ENCODE measurements around the gene XNDC1N. TPM values are rescaled to one million over a fixed set of nuclear protein-coding genes. Genes with fewer than 3 reads are reported as not detected.

Gene XNDC1N
- total and polyA plus RNA-seq, 2 of the 13 experiments (the other 11 are each of a cell fraction or from before 2014, with no cell fraction given): 3.4 to 7.5 TPM

DNA sequence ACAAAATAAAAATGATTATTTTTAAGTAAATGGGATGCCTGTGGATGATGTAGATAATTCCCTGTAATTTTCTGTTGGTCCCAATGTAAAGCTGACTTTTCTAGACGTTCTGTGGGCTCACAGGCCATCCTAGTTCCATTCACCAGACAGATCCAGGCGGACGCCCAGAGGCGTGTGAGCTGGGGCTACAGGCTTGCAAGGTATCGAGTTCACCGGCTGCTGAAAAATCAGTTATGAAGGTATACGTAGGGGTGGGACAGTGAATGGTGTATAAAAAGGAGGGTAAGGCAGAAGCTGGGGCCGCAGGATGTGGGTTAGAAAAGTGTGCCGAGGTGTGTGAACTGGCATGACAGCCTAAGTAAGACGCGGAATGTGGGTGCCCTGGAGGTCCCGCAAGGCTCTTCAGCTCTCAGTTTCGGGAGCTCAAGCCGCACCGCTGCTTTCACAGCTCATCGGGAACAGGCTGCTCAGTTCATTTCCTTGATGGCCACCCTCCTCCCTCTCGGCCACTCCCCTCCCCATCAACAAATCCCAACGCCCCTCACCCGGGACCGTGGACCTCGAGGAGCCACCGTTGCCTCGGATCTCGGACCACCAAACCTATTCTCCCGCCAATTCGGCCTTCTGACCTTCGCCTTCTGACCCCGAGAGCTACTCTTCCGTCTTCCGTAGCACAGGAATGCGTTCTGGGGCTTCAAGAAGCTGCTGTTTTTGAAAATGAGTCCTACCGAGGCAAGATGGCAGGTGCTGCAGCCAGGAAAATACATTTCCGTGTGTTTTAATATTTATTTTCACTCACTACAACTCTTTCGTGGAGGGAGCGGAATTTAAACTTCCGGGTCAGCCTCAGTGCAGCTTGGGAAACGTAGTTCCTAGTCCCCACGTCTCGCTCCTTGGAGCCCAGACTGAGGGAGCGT lies at the start of gene XNDC1N (continued):
- TF ChIP-seq, protein P1, sequence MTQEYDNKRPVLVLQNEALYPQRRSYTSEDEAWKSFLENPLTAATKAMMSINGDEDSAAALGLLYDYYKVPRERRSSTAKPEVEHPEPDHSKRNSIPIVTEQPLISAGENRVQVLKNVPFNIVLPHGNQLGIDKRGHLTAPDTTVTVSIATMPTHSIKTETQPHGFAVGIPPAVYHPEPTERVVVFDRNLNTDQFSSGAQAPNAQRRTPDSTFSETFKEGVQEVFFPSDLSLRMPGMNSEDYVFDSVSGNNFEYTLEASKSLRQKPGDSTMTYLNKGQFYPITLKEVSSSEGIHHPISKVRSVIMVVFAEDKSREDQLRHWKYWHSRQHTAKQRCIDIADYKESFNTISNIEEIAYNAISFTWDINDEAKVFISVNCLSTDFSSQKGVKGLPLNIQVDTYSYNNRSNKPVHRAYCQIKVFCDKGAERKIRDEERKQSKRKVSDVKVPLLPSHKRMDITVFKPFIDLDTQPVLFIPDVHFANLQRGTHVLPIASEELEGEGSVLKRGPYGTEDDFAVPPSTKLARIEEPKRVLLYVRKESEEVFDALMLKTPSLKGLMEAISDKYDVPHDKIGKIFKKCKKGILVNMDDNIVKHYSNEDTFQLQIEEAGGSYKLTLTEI (CRISPR knock-in tag; conservative IDR thresholded peaks at IDR 0.05): no peak
- TF ChIP-seq, protein P2, sequence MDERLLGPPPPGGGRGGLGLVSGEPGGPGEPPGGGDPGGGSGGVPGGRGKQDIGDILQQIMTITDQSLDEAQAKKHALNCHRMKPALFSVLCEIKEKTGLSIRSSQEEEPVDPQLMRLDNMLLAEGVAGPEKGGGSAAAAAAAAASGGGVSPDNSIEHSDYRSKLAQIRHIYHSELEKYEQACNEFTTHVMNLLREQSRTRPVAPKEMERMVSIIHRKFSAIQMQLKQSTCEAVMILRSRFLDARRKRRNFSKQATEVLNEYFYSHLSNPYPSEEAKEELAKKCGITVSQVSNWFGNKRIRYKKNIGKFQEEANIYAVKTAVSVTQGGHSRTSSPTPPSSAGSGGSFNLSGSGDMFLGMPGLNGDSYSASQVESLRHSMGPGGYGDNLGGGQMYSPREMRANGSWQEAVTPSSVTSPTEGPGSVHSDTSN (CRISPR knock-in tag; IDR thresholded peaks at IDR 0.05): no peak
- TF ChIP-seq, protein P3, sequence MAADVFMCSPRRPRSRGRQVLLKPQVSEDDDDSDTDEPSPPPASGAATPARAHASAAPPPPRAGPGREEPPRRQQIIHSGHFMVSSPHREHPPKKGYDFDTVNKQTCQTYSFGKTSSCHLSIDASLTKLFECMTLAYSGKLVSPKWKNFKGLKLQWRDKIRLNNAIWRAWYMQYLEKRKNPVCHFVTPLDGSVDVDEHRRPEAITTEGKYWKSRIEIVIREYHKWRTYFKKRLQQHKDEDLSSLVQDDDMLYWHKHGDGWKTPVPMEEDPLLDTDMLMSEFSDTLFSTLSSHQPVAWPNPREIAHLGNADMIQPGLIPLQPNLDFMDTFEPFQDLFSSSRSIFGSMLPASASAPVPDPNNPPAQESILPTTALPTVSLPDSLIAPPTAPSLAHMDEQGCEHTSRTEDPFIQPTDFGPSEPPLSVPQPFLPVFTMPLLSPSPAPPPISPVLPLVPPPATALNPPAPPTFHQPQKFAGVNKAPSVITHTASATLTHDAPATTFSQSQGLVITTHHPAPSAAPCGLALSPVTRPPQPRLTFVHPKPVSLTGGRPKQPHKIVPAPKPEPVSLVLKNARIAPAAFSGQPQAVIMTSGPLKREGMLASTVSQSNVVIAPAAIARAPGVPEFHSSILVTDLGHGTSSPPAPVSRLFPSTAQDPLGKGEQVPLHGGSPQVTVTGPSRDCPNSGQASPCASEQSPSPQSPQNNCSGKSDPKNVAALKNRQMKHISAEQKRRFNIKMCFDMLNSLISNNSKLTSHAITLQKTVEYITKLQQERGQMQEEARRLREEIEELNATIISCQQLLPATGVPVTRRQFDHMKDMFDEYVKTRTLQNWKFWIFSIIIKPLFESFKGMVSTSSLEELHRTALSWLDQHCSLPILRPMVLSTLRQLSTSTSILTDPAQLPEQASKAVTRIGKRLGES (CRISPR knock-in tag; IDR thresholded peaks at IDR 0.05; ENCODE audit: borderline replicate concordance): 0 out of 2 replicates have a peak, but pooled peaks have one; percentile 30
- TF ChIP-seq, protein P4, sequence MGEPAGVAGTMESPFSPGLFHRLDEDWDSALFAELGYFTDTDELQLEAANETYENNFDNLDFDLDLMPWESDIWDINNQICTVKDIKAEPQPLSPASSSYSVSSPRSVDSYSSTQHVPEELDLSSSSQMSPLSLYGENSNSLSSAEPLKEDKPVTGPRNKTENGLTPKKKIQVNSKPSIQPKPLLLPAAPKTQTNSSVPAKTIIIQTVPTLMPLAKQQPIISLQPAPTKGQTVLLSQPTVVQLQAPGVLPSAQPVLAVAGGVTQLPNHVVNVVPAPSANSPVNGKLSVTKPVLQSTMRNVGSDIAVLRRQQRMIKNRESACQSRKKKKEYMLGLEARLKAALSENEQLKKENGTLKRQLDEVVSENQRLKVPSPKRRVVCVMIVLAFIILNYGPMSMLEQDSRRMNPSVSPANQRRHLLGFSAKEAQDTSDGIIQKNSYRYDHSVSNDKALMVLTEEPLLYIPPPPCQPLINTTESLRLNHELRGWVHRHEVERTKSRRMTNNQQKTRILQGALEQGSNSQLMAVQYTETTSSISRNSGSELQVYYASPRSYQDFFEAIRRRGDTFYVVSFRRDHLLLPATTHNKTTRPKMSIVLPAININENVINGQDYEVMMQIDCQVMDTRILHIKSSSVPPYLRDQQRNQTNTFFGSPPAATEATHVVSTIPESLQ (CRISPR knock-in tag; conservative IDR thresholded peaks at IDR 0.05): no peak
- TF ChIP-seq CBX2 (IDR thresholded peaks at IDR 0.05; ENCODE audit: low read depth, low read length) (no peak), CBX2 (CRISPR knock-in tag; IDR thresholded peaks at IDR 0.05; ENCODE audit: low read depth) (no peak), FOXA3 (CRISPR knock-in tag; IDR thresholded peaks at IDR 0.05) (no peak), PHF20 (CRISPR knock-in tag; IDR thresholded peaks at IDR 0.05) (peak; percentile 70)
- TF ChIP-seq, protein P5, sequence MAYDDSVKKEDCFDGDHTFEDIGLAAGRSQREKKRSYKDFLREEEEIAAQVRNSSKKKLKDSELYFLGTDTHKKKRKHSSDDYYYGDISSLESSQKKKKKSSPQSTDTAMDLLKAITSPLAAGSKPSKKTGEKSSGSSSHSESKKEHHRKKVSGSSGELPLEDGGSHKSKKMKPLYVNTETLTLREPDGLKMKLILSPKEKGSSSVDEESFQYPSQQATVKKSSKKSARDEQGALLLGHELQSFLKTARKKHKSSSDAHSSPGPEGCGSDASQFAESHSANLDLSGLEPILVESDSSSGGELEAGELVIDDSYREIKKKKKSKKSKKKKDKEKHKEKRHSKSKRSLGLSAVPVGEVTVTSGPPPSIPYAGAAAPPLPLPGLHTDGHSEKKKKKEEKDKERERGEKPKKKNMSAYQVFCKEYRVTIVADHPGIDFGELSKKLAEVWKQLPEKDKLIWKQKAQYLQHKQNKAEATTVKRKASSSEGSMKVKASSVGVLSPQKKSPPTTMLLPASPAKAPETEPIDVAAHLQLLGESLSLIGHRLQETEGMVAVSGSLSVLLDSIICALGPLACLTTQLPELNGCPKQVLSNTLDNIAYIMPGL (CRISPR knock-in tag; IDR thresholded peaks at IDR 0.05; ENCODE audit: borderline replicate concordance in 1 of 2, low read depth in 1 of 2): no peak; a peak in 1 of 4 replicates
